Left renal pelvis (tissue), 4 donors: ENCODE data around the gene DNAJC5. TPM values are rescaled to one million over a fixed set of nuclear protein-coding genes. Genes with fewer than 3 reads are reported as not detected.
"Not testable (repeated sequence)": the region's sequence is repeated elsewhere in the genome, so short reads cannot be mapped to it uniquely, and the experiment has no call there.

Source experiments
- DNase-seq, 4 donors: peaks; one replicate each; pipeline ENCODE4 v3.0.0-alpha.2; 2013; ENCODE audit warnings: low read depth in 4 of 4, low spot score in 3 of 4
- polyA plus RNA-seq, 4 donors: library from polyadenylated mRNA; unstranded; fragments of 120-200 nt; gene quantifications; one replicate each; pipeline ENCODE4 v1.2.1, GENCODE V29; 2013; ENCODE audit not compliant: insufficient read length in 4 of 4

The DNAJC5 gene
- polyA plus RNA-seq, 4 donors = 23.1 to 32.3 (median 29.0) TPM

GRCh38 chr20:63951398-63952209, 56.7 kb downstream of the DNAJC5 start:
- no peak for DNase-seq

DNA sequence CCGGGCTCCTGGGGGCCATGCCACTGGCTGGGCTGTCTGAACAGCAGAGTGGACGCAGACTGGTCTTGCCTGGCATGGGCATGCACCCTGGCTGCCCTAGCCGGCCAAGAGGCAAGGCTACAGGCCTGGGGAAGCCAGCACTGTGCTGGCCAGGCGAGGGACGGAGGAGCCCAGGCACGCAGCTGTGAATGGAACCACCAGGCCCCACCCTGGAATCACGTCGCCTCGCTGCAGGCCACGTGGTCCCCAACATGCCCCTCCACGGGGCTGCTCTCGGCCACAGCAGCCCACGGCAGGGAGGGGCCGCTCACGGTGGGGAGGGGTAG, 57.2 kb downstream of the DNAJC5 start:
- DNase-seq = no peak

GRCh38 chr20:63952769-63953168, 57.8 kb downstream of the DNAJC5 start:
- DNase-seq = no peak

DNA sequence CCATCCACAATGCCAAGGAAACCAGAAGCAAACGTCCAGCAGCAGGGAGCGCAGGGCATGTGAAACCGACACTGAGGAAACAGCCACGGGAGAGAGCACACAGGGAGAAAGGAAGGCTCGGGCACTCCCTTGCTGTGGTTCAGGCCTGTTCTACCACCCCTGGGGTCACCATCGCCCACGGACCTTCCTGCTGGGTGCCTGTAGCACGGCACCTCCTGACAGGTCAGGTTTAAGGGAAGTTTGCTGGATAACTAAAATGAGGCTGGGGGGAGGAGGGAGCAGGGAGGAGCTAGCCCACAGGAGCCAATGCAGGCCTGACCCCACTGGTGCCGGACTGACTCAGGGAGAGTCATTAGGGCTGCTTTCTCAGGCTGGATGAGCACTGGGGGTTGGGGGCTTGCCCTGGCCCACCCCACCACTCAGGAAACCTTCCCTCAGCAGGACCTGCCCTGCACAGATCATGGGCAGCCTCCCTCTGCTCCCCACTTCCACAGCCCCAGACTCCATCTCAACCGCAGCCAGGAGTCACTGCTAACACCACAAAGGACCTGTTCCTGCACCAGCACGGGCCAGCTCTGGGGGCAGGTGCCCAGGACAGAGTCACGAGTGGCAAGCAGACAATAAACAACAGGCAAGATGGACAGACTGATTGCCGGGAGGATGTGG, 59.0 kb downstream of the DNAJC5 start:
- no peak for DNase-seq

DNA sequence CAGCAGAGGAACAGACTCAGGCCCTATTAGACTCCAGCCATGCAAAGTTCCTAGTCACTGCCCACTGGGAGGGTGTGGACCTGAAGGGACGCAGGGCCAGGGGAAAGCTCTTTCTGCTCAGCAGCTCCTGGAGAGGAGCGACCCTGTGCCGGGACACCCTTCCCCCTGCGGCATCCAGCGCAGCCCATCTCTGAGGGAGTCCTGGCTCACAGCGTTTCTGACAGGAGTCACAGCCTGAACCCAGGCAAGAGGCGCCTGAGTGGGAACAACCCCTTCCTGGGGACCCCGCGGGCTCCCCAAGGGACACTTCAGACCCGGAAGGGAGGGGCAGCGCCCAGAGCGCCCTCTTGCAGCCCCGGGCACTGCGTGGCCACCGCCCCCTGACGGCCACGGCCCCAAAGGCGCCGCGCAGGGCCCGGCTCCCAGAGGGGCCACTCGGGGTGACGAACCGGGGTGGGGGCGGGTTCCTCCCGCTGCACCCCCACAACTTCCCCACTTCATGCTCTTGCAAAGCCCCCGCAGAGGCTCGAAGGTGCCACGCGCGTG, 60.4 kb downstream of the DNAJC5 start:
- DNase-seq = no peak

GRCh38 chr20:63955827-63956663, 61.1 kb downstream of the DNAJC5 start, which contains the start of gene UCKL1:
Gene UCKL1, minus strand, starts transcription at chr20:63956416. Its CDS starts 44 bp downstream, at chr20:63956372.
- peak in 1 of 4 donors; percentile 81 for DNase-seq

DNA sequence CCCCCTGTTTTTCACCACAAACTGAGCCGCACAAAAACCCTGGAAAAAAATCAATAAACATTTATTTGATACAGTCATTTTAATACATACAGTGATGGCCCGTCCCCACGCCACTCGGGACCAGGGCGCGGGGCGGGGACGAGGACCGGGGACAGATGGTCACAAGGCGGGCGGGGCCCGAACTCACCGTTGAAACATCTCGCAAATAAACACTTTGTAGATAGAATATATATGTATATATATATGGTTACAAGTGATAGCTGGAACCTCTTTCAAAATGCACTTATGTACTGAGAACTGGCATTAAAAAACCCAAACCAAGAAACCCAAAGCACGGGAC, 61.7 kb downstream of the DNAJC5 start:
- DNase-seq = no peak

DNA sequence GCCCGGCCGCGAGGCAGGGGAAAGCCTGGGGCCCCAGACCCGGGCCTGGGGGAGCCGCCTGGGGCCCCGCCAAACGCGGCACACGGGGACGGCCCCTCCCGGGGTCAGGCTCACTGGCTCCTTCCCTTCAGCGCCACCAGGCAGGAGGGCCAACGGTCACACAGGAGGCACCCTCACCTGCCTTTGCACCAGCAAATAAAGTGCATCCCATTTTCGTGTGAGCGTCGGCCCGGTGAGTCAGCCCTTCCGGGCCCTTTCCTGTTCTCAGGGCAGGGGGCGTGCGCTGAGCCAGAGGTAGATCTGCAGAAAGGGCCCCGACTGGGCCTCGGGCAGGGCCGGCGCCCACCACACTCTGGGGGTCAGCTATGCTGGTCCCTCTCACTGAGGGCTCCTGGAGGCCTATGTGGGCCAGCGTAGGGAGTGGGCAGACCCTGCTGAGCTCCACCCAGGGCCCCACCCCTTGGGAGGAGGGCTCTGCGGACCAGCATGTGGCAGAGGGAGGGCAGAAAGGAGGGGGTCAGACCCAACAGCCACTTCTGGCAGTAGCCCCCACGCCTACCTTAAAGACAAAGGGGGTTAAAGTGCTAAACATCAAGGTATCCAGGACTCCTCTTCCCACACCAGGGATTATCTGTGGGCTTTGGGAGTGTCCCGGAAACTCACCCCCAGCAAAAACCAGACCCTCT, 62.2 kb downstream of the DNAJC5 start:
- no peak for DNase-seq

GRCh38 chr20:63957690-63958441, 62.9 kb downstream of the DNAJC5 start:
- DNase-seq = no peak

DNA sequence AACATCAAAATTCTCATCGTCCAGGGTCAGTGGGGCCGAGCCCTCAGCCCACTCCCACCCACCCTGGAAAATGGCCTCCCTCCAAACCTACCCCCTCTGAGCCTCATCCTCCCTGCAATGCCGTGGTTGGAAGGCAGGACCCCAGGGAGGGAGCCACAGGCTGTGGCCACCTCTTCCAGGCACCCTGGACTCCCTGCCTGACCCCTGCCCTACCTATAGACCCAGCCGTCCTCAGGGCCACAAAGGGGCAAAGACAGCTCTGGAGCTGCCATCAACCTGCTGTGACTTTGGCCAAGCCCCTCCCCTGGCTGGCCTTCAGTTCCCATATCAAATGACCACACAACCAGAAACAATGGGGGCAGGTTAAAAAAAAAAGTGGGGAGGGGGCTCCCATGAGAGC, 63.5 kb downstream of the DNAJC5 start:
- no peak for DNase-seq

DNA sequence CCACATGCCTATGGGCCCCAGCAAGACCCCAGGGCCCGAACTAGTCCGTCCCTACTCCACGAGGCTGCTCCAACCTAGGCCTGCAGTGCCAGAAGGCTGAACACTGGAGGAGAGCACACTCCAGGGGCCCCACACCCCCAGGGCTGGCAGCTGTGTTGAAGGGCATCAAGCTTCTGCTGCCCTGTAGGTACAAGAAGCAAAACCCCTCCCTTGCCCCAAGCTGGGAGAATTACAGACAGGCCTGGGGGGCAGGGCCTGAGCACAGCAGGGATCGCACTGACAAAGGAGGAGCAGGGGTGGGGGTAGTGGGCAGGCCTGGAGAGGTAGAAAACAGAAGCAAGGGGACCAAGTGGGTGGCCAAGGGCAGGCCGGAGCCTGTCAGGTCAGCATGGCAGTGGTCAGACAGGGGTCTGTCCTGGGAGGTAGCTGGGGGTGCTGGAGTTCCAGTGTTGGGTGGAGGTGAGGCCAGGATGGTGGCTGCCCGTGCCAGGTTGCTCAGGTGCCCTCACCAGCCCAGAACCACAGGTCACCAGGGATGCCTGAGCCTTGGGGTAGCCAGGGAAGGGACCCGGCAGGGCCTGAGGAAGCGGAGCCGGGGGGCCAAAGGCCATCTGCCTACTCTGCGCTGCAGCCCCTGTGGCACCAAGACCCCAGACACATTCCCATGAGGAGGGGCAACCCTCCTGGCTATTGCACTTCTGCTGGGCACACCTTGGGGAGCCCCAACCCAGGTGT, 64.2 kb downstream of the DNAJC5 start:
- no peak for DNase-seq

- DNase-seq = no peak
Measured at GRCh38 chr20:63959699-63960075, 64.8 kb downstream of the DNAJC5 start.

DNA sequence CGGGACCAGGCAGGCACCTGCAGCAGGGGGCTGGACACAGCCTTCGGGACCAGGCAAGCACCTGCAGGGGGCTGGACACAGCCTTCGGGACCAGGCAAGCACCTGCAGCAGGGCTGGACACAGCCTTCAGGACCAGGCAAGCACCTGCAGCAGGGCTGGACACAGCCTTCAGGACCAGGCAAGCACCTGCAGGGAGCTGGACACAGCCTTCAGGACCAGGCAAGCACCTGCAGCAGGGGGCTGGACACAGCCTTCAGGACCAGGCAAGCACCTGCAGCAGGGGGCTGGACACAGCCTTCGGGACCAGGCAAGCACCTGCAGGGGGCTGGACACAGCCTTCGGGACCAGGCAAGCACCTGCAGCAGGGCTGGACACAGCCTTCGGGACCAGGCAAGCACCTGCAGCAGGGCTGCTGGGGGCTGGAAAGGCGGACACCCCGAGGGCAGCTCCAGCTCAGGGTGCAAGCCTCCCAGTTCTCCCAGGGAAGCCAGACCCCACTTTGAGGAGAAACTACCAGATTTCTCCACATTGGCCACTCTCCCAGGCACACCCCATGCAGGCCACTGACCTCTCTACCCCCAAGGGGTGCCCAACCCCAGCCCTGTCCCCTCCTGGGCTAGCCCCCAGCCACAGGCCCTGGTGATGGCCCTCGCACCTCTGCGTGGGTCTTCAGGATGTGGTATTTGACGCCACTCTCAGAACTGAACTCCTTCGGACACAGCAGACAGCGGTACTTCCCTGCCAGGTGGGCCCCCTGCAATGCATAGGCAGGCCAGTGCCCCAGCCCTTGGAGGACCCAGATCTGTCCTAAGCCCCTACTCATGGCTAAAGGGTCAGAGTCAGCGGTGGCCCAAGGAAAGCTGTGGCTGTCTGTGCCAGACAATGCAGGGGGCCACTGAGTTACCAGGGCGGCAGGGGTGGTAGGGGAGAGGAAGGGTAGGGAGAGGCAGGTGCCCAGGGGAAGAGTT, 66.0 kb downstream of the DNAJC5 start:
- DNase-seq = not testable (repeated sequence)

DNA sequence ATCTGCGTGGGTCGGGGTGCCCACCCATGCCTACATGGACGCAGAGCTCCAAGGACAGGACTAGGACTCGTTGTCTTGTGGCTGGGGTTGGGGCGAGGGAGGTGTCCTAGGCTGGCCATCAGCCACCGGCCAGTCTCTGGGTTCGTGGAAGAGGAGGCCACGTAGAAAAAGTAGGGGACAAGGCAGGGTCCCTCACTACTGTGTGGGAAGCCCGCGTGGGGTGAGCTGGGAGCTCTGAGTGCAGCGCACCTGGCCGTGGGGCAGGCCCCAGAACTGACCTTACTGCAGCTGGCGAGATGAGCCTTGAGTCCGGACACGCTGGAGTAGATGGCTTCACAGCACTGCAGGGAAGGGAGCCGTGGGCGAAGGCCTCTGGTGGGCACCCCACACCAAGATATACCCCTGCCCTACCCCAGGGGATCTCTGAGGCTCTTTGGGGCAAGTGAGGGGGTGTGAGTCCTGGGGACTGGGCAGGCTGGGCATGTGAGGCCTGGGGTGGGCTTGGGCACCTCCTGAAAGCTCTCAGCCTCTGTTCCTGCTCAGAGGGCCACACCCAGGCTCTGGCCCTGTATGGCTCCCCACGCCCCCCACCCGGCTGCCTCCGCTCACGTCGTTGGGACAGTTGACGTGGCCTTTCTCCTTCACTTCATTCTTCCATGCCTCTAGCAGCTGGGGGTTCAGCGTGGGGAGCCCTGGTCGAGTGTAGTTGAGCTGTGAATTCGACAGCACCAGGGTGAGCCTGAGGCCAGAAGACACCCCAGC, 66.9 kb downstream of the DNAJC5 start:
- DNase-seq = no peak

GRCh38 chr20:63962426-63963347, 67.8 kb downstream of the DNAJC5 start:
- DNase-seq = no peak

GRCh38 chr20:63963348-63963741, 68.4 kb downstream of the DNAJC5 start:
- no peak for DNase-seq
